HUES6 (cell line): ENCODE data around the gene PSG7.
"Not testable (repeated sequence)": the region's sequence is repeated elsewhere in the genome, so short reads cannot be mapped to it uniquely, and the experiment has no call there.

ENCODE experiments used
- H3K27ac ChIP-seq: 2 replicates; pipeline ENCODE4 v1.7.0; 2013; ENCODE audit warnings: low read depth, mild to moderate bottlenecking, low read length, inconsistent platforms
- H3K27me3 ChIP-seq: 2 replicates; pipeline ENCODE4 v1.6.1; 2013; ENCODE audit warnings: low read length; ENCODE audit not compliant: control insufficient read depth, insufficient read depth
- H3K36me3 ChIP-seq: 2 replicates; pipeline ENCODE4 v1.6.1; 2013; ENCODE audit warnings: low read length; ENCODE audit not compliant: control insufficient read depth, insufficient read depth
- H3K4me1 ChIP-seq: 2 replicates; pipeline ENCODE4 v1.6.1; 2013; ENCODE audit warnings: low read length; ENCODE audit not compliant: control insufficient read depth, insufficient read depth
- H3K4me3 ChIP-seq: 2 replicates; pipeline ENCODE4 v1.5.1; 2013; ENCODE audit warnings: low read depth, low read length
- H3K9ac ChIP-seq: one replicate; pipeline ENCODE4 v1.6.1; 2013; ENCODE audit warnings: mild to moderate bottlenecking, low read length
- H3K9me3 ChIP-seq: 2 replicates; pipeline ENCODE4 v1.6.1; 2013; ENCODE audit warnings: low read depth, low read length; ENCODE audit not compliant: control insufficient read depth, insufficient read depth

PSG7 gene

DNA sequence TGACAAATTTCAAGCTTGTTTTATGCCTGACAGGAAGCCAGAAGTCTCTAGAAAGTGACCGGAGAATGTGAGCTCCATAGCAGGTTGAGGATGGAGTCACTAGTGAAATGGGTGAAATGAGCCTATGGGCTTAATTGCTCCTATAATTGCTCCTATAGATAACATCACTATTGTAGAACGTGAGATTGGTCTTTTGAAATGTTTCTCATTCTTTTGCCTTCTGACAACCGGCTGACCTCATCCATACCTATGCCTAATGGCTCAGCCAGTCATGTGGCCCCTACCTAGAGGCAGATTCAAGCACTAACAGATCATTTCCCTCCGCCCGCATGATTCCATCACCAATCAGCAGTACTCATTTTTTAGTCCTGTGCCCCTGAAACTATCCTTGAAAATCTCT is 23.5 kb downstream of the PSG7 start:
- H3K27ac ChIP-seq, H3K4me3 ChIP-seq, H3K4me1 ChIP-seq, H3K36me3 ChIP-seq, H3K27me3 ChIP-seq, H3K9me3 ChIP-seq, H3K9ac ChIP-seq: not testable (repeated sequence)

DNA sequence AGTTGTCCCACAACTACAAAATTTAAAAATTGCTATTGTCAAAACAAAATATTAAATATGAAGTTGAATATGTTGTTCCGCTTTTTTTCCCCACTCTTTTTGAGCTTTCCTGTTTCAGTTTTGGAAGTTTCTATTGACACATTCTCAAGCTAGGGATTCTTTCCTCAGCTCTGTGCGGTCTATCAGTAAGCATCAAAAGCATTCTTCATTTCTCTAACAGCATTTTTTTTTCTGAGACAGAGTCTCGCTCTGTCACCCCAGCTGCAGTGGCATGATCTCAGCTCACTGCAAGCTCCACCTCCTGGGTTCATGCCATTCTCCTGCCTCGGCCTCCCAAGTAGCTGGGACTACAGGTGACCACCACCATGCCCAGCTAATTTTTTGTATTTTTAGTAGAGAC is 24.1 kb downstream of the PSG7 start:
- H3K27ac ChIP-seq, H3K36me3 ChIP-seq, H3K27me3 ChIP-seq, H3K4me3 ChIP-seq, H3K4me1 ChIP-seq, H3K9me3 ChIP-seq, H3K9ac ChIP-seq: not testable (repeated sequence)

DNA sequence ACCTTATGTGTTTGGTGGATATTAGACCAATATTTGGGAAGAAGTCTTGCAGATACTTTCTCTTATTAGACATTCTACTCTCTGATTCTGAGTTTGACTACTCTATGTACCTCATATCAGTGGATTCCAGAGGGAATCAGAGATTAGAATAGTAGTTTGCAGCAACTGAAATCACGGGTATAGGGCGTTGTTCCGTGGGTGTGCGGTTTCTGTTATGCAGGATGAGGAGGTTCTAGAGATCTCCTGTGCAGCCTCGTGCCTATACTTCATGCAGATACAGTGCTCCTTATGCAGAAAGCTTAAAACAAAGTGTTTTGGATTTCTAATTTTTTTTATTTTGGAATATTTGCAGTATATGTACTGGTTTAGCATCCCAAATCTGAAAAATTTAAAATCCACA is 25.3 kb downstream of the PSG7 start:
- H3K27me3 ChIP-seq, H3K9me3 ChIP-seq, H3K9ac ChIP-seq, H3K4me3 ChIP-seq, H3K4me1 ChIP-seq, H3K27ac ChIP-seq, H3K36me3 ChIP-seq: not testable (repeated sequence)

DNA sequence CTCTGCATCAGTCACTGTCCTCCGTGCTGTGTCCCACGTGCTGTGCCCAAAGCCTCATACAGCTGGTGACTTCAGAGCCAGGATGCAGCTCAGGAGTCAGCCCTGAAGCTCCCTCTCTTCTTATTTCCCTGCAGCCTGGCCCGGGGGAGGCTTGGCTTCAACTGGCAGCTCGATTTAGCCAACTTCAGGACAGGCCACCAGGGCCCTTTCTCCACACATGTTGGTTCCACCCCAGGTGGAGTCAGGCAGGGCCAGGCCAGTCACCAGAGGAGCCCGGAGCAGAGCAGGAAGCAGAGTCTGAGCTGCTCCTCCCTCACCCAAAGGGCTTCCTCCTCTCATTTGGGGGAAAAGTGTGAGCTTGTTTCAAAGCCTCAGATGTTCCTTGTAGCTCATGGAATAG is 30.8 kb downstream of the PSG7 start:
- H3K36me3 ChIP-seq, H3K27ac ChIP-seq, H3K27me3 ChIP-seq, H3K9me3 ChIP-seq, H3K4me3 ChIP-seq, H3K4me1 ChIP-seq, H3K9ac ChIP-seq: not testable (repeated sequence)

DNA sequence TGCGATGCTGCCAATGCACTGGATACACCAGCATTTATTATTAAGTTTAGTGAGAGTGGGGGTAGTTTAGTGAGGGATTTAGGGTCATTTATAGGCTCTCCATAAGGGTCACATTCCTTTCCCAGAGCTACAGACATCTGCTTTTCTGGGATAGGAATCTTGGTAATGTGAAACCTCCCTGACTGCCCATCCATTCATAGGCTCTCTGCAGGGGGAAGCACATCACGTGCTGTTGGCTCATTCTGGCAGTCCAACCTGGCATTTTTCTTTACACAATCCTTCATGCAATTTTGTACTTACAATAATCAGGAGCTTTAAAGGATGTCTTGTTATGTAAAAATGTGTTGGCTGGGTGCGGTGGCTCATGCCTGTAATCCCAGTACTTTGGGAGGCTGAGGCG is 36.4 kb downstream of the PSG7 start:
- H3K27ac ChIP-seq, H3K9ac ChIP-seq, H3K27me3 ChIP-seq, H3K9me3 ChIP-seq, H3K36me3 ChIP-seq, H3K4me1 ChIP-seq, H3K4me3 ChIP-seq: not testable (repeated sequence)

DNA sequence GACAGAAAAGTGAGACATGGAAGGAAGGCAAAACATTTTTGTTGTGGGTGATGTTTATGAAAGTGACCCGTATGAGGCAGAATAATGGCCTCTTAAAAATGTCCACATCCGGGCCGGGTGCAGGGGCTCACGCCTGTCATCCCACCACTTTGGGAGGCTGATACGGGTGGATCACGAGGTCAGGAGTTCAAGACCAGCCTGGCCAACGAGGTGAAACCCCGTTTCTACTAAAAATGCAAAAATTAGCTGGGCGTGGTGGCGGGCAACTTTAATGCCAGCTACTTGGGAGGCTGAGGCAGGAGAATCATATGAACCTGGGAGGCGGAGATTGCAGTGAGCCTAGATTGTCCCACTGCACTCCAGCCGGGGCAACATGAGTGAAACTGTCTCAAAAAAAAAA is 37.3 kb downstream of the PSG7 start:
- H3K27ac ChIP-seq, H3K36me3 ChIP-seq, H3K27me3 ChIP-seq, H3K4me1 ChIP-seq, H3K9ac ChIP-seq, H3K9me3 ChIP-seq, H3K4me3 ChIP-seq: not testable (repeated sequence)

DNA sequence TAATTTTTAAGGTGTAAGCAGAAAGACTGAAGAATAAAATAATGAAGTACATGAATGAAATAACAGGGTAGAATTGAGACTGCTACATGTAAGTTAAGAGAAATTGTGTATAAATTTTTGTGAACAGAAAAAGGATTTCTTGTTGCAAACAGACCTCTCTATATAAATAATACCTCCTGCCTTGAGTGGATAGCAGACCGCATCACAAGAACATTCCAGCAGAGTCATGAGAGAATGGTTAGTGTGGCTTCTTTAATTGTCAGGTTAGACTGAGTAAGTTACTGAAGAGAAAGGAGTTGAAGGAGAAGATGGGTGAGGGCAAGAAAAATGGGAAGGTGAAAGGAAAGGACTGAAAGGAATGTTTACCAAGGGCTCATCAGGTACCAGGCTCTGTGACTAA is 37.9 kb downstream of the PSG7 start:
- H3K27me3 ChIP-seq, H3K9me3 ChIP-seq, H3K4me1 ChIP-seq, H3K4me3 ChIP-seq, H3K27ac ChIP-seq, H3K9ac ChIP-seq, H3K36me3 ChIP-seq: not testable (repeated sequence)

DNA sequence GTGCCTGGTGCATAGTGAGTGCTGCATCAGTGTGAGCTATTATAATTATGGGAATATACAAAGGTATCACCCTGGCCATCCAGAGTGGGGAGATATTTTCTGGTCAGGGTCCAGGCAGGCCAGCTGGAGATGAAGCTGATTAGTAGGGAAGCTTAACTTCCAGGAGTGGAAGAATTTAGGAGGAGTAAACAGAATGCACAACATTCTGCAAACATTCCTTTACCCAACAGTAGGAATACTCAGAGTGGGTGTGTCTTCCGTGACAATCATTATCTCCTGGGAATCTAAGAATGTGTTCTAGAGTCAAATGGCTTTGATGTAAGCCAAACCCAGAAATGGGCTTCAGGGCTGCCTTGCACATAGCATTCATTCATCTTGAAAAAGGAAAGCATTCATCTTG is 38.4 kb downstream of the PSG7 start:
- H3K27ac ChIP-seq, H3K4me3 ChIP-seq, H3K36me3 ChIP-seq, H3K9me3 ChIP-seq, H3K9ac ChIP-seq, H3K4me1 ChIP-seq, H3K27me3 ChIP-seq: not testable (repeated sequence)

DNA sequence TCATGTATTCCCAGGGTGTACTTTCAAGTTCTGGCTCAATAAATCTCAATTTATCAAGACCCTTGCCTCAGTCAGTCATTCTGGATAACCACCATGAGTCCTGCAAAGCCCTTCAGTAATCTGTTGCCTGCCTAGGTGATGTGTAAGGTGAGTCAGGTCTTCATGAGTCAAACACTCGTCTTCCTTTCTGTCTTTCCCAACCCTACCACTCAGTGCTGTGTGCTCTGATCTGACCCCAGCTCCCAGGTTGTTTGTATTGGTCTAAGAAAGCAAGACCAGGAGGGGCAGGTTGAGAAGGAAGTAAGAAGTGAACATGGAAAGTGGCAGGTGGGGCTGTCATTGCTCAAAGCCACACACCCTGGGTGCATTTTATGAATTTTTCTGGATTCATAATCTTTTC is 39.3 kb downstream of the PSG7 start:
- not testable (repeated sequence) for H3K4me1 ChIP-seq, H3K27me3 ChIP-seq, H3K27ac ChIP-seq, H3K4me3 ChIP-seq, H3K9ac ChIP-seq, H3K36me3 ChIP-seq, H3K9me3 ChIP-seq

DNA sequence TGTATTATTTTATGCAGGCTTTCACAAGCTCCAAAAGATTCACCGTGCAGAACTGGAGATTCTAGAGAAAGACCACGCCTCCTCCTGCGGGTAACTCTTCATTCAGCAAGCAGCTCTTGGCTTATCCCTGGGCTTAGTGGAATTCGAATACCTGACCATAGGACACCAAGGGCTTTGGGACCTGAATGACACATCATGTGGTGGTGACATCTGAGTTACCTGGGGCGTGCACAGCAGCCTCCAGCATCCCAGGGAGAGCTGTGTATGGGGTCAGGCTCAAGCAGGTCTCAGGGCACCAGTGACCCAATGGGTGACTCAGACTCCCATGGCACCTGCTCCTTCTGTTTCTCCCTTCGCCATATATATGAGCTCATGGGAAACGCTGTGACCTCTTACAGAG is 46.6 kb downstream of the PSG7 start:
- H3K27ac ChIP-seq, H3K4me1 ChIP-seq, H3K4me3 ChIP-seq, H3K9ac ChIP-seq, H3K27me3 ChIP-seq, H3K36me3 ChIP-seq: not testable (repeated sequence)
- peaks cover 20% of the 10 kb centered on the region; the same call in 1 of the 2 replicates for H3K9me3 ChIP-seq

DNA sequence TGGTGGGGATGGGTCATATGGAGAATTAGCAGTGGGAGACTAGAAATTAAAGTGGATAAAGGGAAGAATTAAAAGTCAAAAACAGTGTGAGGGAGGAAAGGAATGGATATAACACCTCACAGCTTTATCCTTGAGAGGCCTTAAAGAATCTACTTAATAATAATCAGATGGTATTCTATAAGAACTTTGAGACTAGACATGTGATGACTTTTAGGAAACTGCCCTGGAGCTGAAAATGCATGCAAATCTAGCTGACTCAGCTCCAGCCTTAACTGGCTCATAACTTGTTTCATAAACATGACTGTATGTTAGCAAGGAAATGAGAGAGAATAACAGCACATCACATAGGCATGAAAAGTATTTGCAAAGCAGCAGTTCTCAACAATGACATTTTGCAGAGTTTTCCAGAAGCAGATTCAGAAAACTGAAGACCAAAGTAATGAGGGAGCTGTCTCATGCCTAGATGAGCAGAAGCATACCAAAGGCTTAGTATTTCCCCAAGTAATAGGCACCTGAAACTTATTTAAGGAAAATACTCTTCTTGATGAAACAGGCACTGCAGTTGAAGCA is 49.0 kb downstream of the PSG7 start:
- not testable (repeated sequence) for H3K4me1 ChIP-seq, H3K4me3 ChIP-seq, H3K36me3 ChIP-seq, H3K27ac ChIP-seq, H3K9ac ChIP-seq, H3K27me3 ChIP-seq
- H3K9me3 ChIP-seq: peaks cover 20% of the 10 kb centered on the region; the same call in 1 of the 2 replicates

DNA sequence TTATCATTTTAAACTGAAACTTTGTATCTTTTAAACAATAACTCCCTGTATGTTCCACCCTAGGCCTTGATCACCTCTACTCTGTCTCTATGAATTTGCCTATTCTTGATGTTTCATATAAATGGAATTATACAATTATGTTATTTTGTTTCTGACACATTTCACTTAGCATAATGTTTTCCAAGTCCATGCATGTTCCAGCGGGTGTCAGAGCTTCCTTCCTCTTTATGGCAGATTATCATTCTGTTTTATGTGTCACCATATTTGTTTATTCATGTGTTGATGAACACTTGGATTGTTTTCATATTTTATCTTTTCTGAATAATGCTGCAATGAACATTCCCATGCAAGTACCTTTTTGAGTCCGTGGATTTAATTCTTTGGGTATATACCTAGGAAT is 54.3 kb downstream of the PSG7 start:
- not testable (repeated sequence) for H3K36me3 ChIP-seq, H3K27me3 ChIP-seq, H3K9ac ChIP-seq, H3K9me3 ChIP-seq, H3K27ac ChIP-seq, H3K4me1 ChIP-seq, H3K4me3 ChIP-seq
